SH-SY5Y (cell line): ENCODE data around the gene RAI1.

Experiments used
- GATA2 ChIP-seq: IDR thresholded peaks from 2 replicates; pipeline ENCODE4 v1.6.1; 2011; ENCODE audit warnings: mild to moderate bottlenecking, low read depth, low read length
- GATA3 ChIP-seq: IDR thresholded peaks from 2 replicates; pipeline ENCODE4 v1.6.1; 2011; ENCODE audit warnings: low read depth, mild to moderate bottlenecking, low read length, moderate library complexity

DNA sequence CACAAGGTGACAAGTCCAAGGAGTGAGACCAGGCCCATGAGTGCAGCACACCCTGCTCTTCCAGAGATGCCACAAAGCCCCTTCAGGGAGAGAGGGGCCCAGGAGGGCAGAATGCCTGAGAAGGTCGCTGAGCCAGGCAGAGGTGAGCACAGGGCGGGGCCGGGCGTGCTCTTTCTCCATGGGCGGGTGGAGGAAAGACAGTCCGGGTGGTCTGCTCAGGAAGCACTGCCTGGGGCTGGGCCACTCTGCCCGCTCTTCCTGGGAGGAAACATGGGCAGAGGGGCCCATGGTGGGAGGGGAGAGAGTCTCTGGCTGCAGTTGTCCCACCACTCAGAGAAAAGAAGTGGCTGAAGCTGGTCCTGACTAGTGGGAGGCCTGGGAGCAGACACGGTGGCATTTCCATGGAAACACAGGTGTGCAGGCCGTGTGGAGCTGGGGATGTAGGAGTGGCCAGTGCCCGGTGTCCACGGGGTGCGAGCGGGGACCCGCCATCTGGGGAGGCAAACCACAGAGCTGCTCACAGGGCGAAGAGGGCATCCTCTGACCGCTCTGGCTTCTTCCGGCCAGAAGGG lies 165.9 kb downstream of the RAI1 start:
- TF ChIP-seq GATA2 = no peak
- TF ChIP-seq GATA3 = no peak
